RWPE2 (cell line): ENCODE results near the gene TGM5.

Experiments used
- ATAC-seq: fragments of 200-7000 bp; cut with Tn5 transposase; 3 replicates; pipeline ENCODE4 v1.9.1; 2021; ENCODE audit warnings: low read depth
- DNase-seq: peaks from one replicate; pipeline ENCODE4 v3.0.0-alpha.2; 2020; ENCODE audit warnings: low spot score
- H3K27ac ChIP-seq: fragments of 450-650 bp; 2 replicates; pipeline ENCODE4 v1.5.1; 2017; ENCODE audit warnings: mild to moderate bottlenecking; ENCODE audit not compliant: poor library complexity, severe bottlenecking
- H3K27me3 ChIP-seq: fragments of 250-450 bp; sonication (Bioruptor Pico); 2 replicates; pipeline ENCODE4 v1.5.1; 2021; ENCODE audit warnings: mild to moderate bottlenecking, moderate library complexity; ENCODE audit not compliant: insufficient read depth, poor library complexity, severe bottlenecking
- H3K36me3 ChIP-seq: fragments of 250-450 bp; sonication (Bioruptor Pico); 2 replicates; pipeline ENCODE4 v1.5.1; 2020; ENCODE audit warnings: low read depth, mild to moderate bottlenecking, moderate library complexity
- H3K4me1 ChIP-seq: fragments of 250-450 bp; sonication (Bioruptor Pico); 2 replicates; pipeline ENCODE4 v1.5.1; 2021; ENCODE audit warnings: mild to moderate bottlenecking, moderate library complexity; ENCODE audit not compliant: insufficient read depth, poor library complexity, severe bottlenecking
- H3K4me3 ChIP-seq: fragments of 250-450 bp; sonication (Bioruptor Pico); 2 replicates; pipeline ENCODE4 v1.5.1; 2021; ENCODE audit warnings: mild to moderate bottlenecking, moderate library complexity; ENCODE audit not compliant: severe bottlenecking
- H3K9me3 ChIP-seq: fragments of 250-450 bp; sonication (Bioruptor Pico); 2 replicates; pipeline ENCODE4 v1.5.1; 2021; ENCODE audit warnings: mild to moderate bottlenecking, moderate library complexity; ENCODE audit not compliant: severe bottlenecking
- TF ChIP-seq, protein P1 (sequence below): fragments of 450-650 bp; IDR thresholded peaks from one replicate; pipeline ENCODE4 v1.5.1; 2017; ENCODE audit warnings: mild to moderate bottlenecking, moderate library complexity; ENCODE audit not compliant: poor library complexity, severe bottlenecking

The TGM5 gene, protein sequence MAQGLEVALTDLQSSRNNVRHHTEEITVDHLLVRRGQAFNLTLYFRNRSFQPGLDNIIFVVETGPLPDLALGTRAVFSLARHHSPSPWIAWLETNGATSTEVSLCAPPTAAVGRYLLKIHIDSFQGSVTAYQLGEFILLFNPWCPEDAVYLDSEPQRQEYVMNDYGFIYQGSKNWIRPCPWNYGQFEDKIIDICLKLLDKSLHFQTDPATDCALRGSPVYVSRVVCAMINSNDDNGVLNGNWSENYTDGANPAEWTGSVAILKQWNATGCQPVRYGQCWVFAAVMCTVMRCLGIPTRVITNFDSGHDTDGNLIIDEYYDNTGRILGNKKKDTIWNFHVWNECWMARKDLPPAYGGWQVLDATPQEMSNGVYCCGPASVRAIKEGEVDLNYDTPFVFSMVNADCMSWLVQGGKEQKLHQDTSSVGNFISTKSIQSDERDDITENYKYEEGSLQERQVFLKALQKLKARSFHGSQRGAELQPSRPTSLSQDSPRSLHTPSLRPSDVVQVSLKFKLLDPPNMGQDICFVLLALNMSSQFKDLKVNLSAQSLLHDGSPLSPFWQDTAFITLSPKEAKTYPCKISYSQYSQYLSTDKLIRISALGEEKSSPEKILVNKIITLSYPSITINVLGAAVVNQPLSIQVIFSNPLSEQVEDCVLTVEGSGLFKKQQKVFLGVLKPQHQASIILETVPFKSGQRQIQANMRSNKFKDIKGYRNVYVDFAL

DNA sequence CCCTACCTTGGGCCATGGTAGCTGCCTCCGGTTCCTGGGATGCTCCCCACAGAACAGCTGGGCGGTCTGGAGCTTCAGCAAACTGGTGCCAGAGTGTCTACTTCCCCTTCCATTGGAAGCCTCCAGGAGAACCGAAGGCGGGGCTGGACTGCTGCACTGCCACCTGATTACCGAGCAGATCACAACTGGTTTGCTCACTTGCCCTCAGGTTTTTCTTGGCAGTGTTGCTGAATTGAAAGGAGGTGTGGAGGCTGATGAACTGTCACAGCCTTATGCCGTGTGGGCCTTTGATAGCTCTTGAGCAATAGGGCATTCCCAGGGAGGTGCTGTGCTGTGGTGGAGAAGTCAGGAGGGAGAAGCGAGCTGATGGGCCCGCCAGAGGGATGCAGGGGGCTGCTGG is at the start of gene TGM5:
Gene TGM5 (minus strand): TSS at position 95 of the 400 bp plus-strand sequence. CDS start 79 bp downstream, at position 16.
- Histone ChIP-seq H3K27ac (no peak within 1 kb of the TSS), H3K9me3 (no peaks in the 10 kb centered on the region), H3K4me1 (no peaks in the 10 kb centered on the region), H3K4me3 (no peak within 1 kb of the TSS), H3K36me3 (no peaks in the 10 kb centered on the region), H3K27me3 (peaks cover 22% of the 10 kb centered on the region)
- TF ChIP-seq, protein P1, sequence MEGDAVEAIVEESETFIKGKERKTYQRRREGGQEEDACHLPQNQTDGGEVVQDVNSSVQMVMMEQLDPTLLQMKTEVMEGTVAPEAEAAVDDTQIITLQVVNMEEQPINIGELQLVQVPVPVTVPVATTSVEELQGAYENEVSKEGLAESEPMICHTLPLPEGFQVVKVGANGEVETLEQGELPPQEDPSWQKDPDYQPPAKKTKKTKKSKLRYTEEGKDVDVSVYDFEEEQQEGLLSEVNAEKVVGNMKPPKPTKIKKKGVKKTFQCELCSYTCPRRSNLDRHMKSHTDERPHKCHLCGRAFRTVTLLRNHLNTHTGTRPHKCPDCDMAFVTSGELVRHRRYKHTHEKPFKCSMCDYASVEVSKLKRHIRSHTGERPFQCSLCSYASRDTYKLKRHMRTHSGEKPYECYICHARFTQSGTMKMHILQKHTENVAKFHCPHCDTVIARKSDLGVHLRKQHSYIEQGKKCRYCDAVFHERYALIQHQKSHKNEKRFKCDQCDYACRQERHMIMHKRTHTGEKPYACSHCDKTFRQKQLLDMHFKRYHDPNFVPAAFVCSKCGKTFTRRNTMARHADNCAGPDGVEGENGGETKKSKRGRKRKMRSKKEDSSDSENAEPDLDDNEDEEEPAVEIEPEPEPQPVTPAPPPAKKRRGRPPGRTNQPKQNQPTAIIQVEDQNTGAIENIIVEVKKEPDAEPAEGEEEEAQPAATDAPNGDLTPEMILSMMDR = no peak
- ATAC-seq (peak; percentile 69), DNase-seq (no peak)

DNA sequence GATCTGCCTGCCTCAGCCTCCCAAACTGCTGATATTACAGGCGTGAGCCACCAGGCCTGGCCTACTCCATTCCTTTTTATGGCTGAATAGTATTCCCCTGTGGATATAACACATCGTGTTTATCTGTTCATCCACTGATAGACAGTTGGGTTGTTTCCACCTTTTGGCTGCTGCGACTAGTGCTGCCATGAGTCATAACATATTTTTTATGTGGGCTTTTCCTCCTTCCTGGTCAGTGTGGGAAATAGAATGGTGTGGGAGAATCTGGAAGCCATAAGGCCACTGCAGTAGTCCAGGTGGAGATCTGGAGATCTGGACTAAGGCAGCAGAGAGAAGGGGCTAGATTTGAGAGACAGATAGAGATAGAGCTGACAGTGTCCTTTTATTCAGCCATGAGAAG is 47.4 kb upstream of the TGM5 start:
- no peak overlapping the region for H3K27ac ChIP-seq
- H3K27me3 ChIP-seq = no peaks in the 10 kb centered on the region
- ATAC-seq (peak; percentile 32; the same call in 1 of the 3 replicates), DNase-seq (no peak)
- TF ChIP-seq, protein P1 = no peak
- H3K4me1 ChIP-seq = no peaks in the 10 kb centered on the region
- H3K9me3 ChIP-seq = no peaks in the 10 kb centered on the region
- no peak overlapping the region for H3K4me3 ChIP-seq
- H3K36me3 ChIP-seq = no peaks in the 10 kb centered on the region

DNA sequence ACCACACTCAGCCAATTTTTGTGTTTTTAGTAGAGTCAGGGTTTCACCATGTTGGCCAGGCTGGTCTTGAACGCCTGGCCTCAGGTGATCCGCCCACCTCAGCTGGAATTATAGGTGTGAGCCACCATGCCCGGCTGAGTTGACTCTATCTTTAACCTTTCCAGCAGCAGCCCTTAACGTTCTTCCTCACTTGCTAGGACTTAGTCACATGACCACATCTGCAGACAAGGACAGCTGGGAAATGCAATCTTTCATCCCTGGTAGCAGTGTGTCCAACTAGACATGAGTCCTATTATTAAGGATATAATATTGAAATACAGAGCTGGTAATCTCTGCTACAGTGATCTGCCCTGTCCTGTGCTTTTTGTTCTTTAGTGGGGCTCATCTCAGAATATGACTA is 45.6 kb upstream of the TGM5 start:
- Histone ChIP-seq H3K4me1 (no peaks in the 10 kb centered on the region), H3K27me3 (no peaks in the 10 kb centered on the region), H3K9me3 (no peaks in the 10 kb centered on the region), H3K36me3 (no peaks in the 10 kb centered on the region), H3K4me3 (no peak overlapping the region), H3K27ac (no peak overlapping the region)
- TF ChIP-seq, protein P1 = no peak
- ATAC-seq (no peak), DNase-seq (no peak)

DNA sequence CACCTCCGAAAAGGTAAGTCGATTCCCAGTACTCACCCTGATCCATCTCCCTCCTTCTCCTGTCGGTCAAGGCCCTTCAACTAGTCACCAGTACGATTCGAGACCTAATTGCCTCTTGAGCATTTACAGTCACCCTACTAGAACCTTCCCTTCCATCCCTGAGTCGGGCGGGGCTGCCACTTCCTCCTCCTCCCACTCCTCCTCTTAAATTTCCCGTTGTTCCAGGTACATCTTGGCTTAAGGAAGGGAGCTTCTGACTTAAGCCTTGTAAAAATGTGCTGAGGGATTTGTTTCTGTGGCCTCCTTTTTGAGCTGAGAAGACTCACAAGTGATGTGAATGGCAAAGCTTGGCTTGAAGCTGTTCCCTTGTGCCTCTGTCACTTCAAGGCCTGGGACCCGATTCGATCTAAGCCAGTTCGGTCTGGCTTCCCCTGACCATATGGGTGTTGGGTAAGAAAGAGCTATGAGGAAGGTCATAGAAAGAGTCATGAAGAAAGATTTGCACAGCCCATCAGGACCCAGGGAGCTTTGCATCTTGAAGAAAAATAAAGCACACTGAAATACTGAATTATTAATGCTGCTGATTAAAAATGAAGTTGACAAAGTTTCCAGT is 35.6 kb upstream of the TGM5 start, which contains the start of gene TGM7:
Gene TGM7 (minus strand): TSS at position 51 of the 613 bp plus-strand sequence.
- ATAC-seq = no peak
- Histone ChIP-seq H3K4me1 (no peaks in the 10 kb centered on the region), H3K27me3 (peaks cover 6% of the 10 kb centered on the region)

More for the DNA sequence above, 35.6 kb upstream of the TGM5 start, which contains the start of gene TGM7:
- Histone ChIP-seq H3K27ac (no peak within 1 kb of the TSS), H3K9me3 (no peaks in the 10 kb centered on the region), H3K36me3 (no peaks in the 10 kb centered on the region), H3K4me3 (no peak within 1 kb of the TSS)
- DNase-seq = no peak
- TF ChIP-seq, protein P1 = no peak
